Erythroblast (primary cell): ENCODE measurements around the gene KAZN.

Experiments
- GATA1 ChIP-seq: IDR thresholded peaks from 2 replicates; pipeline ENCODE4 v1.6.1; 2011; ENCODE audit warnings: low read depth, mild to moderate bottlenecking, control low read depth, low read length, moderate library complexity
- POLR2A ChIP-seq: IDR thresholded peaks from 2 replicates; pipeline ENCODE4 v1.6.1; 2011; ENCODE audit warnings: mild to moderate bottlenecking, low read length

GRCh38 chr1:14794906-14795305, 196.4 kb downstream of the KAZN start:
- TF ChIP-seq POLR2A: no peak
- no peak for TF ChIP-seq GATA1
